SK-N-MC (cell line): ENCODE results near the gene CEND1.
A peak's percentile ranks its signal among the peaks of the same experiment; 100 is the strongest.

Experiments used
- EZH2 ChIP-seq: fragments of 200-600 bp; sonication (generic); IDR thresholded peaks from one replicate; pipeline ENCODE4 v1.6.1; 2017; ENCODE audit warnings: antibody characterized with exemption
- FOXP2 ChIP-seq: optimal IDR thresholded peaks from 2 replicates; pipeline ENCODE3; 2011; ENCODE audit warnings: mild to moderate bottlenecking, moderate library complexity; ENCODE audit not compliant: insufficient read depth; ENCODE audit errors: extremely low read length, control extremely low read depth
- POLR2AphosphoS5 ChIP-seq: IDR thresholded peaks from 2 replicates; pipeline ENCODE4 v1.6.1; 2012; ENCODE audit warnings: mild to moderate bottlenecking, low read depth, low read length, borderline replicate concordance

GRCh38 chr11:812390-812789 is 22.5 kb upstream of the CEND1 start:
- TF ChIP-seq EZH2 (no peak), POLR2AphosphoS5 (peak; percentile 12; the same call in 1 of the 2 replicates), FOXP2 (no peak)
